HG02884 (cell line): ENCODE measurements around the gene SETBP1.
A peak's percentile ranks its signal among the peaks of the same experiment; 100 is the strongest.

Source experiments
- ATAC-seq: cut with Tn5 transposase; IDR thresholded peaks from one replicate; pipeline ENCODE4 v1.9.1; 2021; ENCODE audit warnings: mild to moderate bottlenecking, moderate library complexity; ENCODE audit not compliant: unreplicated experiment

The SETBP1 gene

GRCh38 chr18:44895176-44895798 is 214.6 kb downstream of the SETBP1 start:
- peak; percentile 54 for ATAC-seq

GRCh38 chr18:44896846-44897245 is 216.2 kb downstream of the SETBP1 start:
- no peak for ATAC-seq

- ATAC-seq, result no peak
Observed at GRCh38 chr18:44897411-44897810, 216.7 kb downstream of the SETBP1 start.

- no peak for ATAC-seq
Observed at GRCh38 chr18:44897816-44898215, 217.1 kb downstream of the SETBP1 start.

GRCh38 chr18:44898498-44898897 is 217.8 kb downstream of the SETBP1 start:
- ATAC-seq, result no peak

- ATAC-seq, result no peak
Observed at GRCh38 chr18:44899832-44900231, 219.1 kb downstream of the SETBP1 start.

GRCh38 chr18:44900627-44901026 is 219.9 kb downstream of the SETBP1 start:
- no peak for ATAC-seq

GRCh38 chr18:44901283-44901682 is 220.6 kb downstream of the SETBP1 start:
- ATAC-seq, result no peak

- ATAC-seq, result no peak
Observed at GRCh38 chr18:44903327-44903726, 222.6 kb downstream of the SETBP1 start.

GRCh38 chr18:44904768-44905167 is 224.1 kb downstream of the SETBP1 start:
- no peak for ATAC-seq

GRCh38 chr18:44909191-44909719 is 228.6 kb downstream of the SETBP1 start:
- peak; percentile 81 for ATAC-seq

GRCh38 chr18:44911260-44911659 is 230.6 kb downstream of the SETBP1 start:
- ATAC-seq, result no peak

- no peak for ATAC-seq
Observed at GRCh38 chr18:44911773-44912172, 231.1 kb downstream of the SETBP1 start.

- no peak for ATAC-seq
Observed at GRCh38 chr18:44912740-44913478, 232.2 kb downstream of the SETBP1 start.

GRCh38 chr18:44914028-44914427 is 233.3 kb downstream of the SETBP1 start:
- ATAC-seq, result no peak

- ATAC-seq, result no peak
Observed at GRCh38 chr18:44915213-44915612, 234.5 kb downstream of the SETBP1 start.

GRCh38 chr18:44915661-44916060 is 235.0 kb downstream of the SETBP1 start:
- ATAC-seq, result no peak

GRCh38 chr18:44916429-44917207 is 235.9 kb downstream of the SETBP1 start:
- no peak for ATAC-seq

- ATAC-seq, result no peak
Observed at GRCh38 chr18:44917216-44918141, 236.8 kb downstream of the SETBP1 start.

- no peak for ATAC-seq
Observed at GRCh38 chr18:44918142-44918476, 237.4 kb downstream of the SETBP1 start.

GRCh38 chr18:44920441-44920840 is 239.8 kb downstream of the SETBP1 start:
- no peak for ATAC-seq
